ENCODE results near the gene TRPM5. TPM values are rescaled to one million over a fixed set of nuclear protein-coding genes. Genes with fewer than 3 reads are reported as not detected.

TRPM5 gene
- total RNA-seq, 2 experiments from 2014 or later: not detected

- TF ChIP-seq CTCF (conservative IDR thresholded peaks at IDR 0.05; ENCODE audit: low read length): no peak
- no peak for TF ChIP-seq EZH2phosphoT487 (IDR thresholded peaks at IDR 0.05; ENCODE audit: borderline replicate concordance, low read depth, low read length)
- no peaks in the 10 kb centered on the region for H3K9me2 ChIP-seq (ENCODE audit: insufficient read depth, low read length)
- BruUV-seq (replicated peaks): TSS peak; percentile 49
- peak overlapping the region; percentile 99 for H3K4me3 ChIP-seq (ENCODE audit: low read depth, low read length, poor library complexity, severe bottlenecking)
- POLR2A ChIA-PET: interaction anchor here (0.6 to 2.8 kb wide), 4 partner anchors 9 to 115 kb away, joined by 4 to 13 read pairs (median 5); no protein-coding TSS in a partner anchor
- no peak for DNase-seq (ENCODE audit: low spot score)
- no peaks in the 10 kb centered on the region for H4K20me1 ChIP-seq (ENCODE audit: insufficient read depth, low read length)
- H2AFZ ChIP-seq (ENCODE audit: low read length): peak overlapping the region; percentile 10; the same call in 1 of the 2 replicates
- H3K79me2 ChIP-seq (ENCODE audit: insufficient read depth, low read depth, low read length): peaks cover 16% of the 10 kb centered on the region
- peak overlapping the region; percentile 48 for H3K27ac ChIP-seq (ENCODE audit: low read depth, low read length, poor library complexity, severe bottlenecking)
- intact Hi-C loops (cut with micrococcal nuclease; ENCODE audit: unreplicated experiment): loop anchor here (1.0 to 5.0 kb wide), 4 partner anchors 16 to 204 kb away; no protein-coding TSS in a partner anchor
- H3K4me1 ChIP-seq (ENCODE audit: insufficient read depth, low read length, poor library complexity, severe bottlenecking): peaks cover 23% of the 10 kb centered on the region
- H3K36me3 ChIP-seq (ENCODE audit: insufficient read depth, low read length): peaks cover 67% of the 10 kb centered on the region
- CTCF ChIA-PET (ENCODE audit: unreplicated experiment): interaction anchor here (0.7 to 0.9 kb wide), 2 partner anchors 14 to 132 kb away, joined by 3 read pairs; no protein-coding TSS in a partner anchor
- H3K9me3 ChIP-seq (ENCODE audit: low read length): no peaks in the 10 kb centered on the region
- peak overlapping the region; percentile 98 for H3K4me2 ChIP-seq (ENCODE audit: low read length)
Observed at GRCh38 chr11:2400762-2401435, 43.4 kb downstream of the TRPM5 start.

- ChIA-PET POLR2A (interaction anchor here (0.6 to 2.8 kb wide), 4 partner anchors 8 to 114 kb away, joined by 4 to 13 read pairs (median 5); no protein-coding TSS in a partner anchor), CTCF (ENCODE audit: unreplicated experiment) (no interaction called here)
- peak within 1 kb of the TSS; percentile 10; the same call in 1 of the 2 replicates for H2AFZ ChIP-seq (ENCODE audit: low read length)
- H4K20me1 ChIP-seq (ENCODE audit: insufficient read depth, low read length): no peaks in the 10 kb centered on the region
- peaks cover 74% of the 10 kb centered on the region for H3K36me3 ChIP-seq (ENCODE audit: insufficient read depth, low read length)
- DNase-seq (ENCODE audit: low spot score): peak; percentile 100
- TF ChIP-seq CTCF (conservative IDR thresholded peaks at IDR 0.05; ENCODE audit: low read length): peak; percentile 89
- no peak for TF ChIP-seq EZH2phosphoT487 (IDR thresholded peaks at IDR 0.05; ENCODE audit: borderline replicate concordance, low read depth, low read length)
- peak within 1 kb of the TSS; percentile 80 for H3K27ac ChIP-seq (ENCODE audit: low read depth, low read length, poor library complexity, severe bottlenecking)
- no peaks in the 10 kb centered on the region for H3K9me2 ChIP-seq (ENCODE audit: insufficient read depth, low read length)
- no peaks in the 10 kb centered on the region for H3K9me3 ChIP-seq (ENCODE audit: low read length)
- peak within 1 kb of the TSS; percentile 99 for H3K4me3 ChIP-seq (ENCODE audit: low read depth, low read length, poor library complexity, severe bottlenecking)
- H3K4me2 ChIP-seq (ENCODE audit: low read length): peak within 1 kb of the TSS; percentile 98
- intact Hi-C loops (cut with micrococcal nuclease; ENCODE audit: unreplicated experiment): loop anchor here (1.0 to 5.0 kb wide), 4 partner anchors 15 to 203 kb away; no protein-coding TSS in a partner anchor
- peaks cover 23% of the 10 kb centered on the region for H3K4me1 ChIP-seq (ENCODE audit: insufficient read depth, low read length, poor library complexity, severe bottlenecking)
- BruUV-seq (replicated peaks): no TSS peak
- H3K79me2 ChIP-seq (ENCODE audit: insufficient read depth, low read depth, low read length): peaks cover 16% of the 10 kb centered on the region
Observed at GRCh38 chr11:2400069-2400761, 44.1 kb downstream of the TRPM5 start, which contains the start of gene TSSC4. TSS of gene TSSC4 (plus strand) at chr11:2400750. CDS start at chr11:2402634, 1,884 bp downstream.

Data from OCI-LY7 (cell line).